Endothelial cell of umbilical vein (primary cell): ENCODE data around the gene AACS. TPM values are rescaled to one million over a fixed set of nuclear protein-coding genes. Genes with fewer than 3 reads are reported as not detected.

Experiments used
- BruUV-seq: library from RNA; stranded (reverse); fragments of 400-500 nt; replicated peaks from 2 replicates; lab custom pipeline; 2021; lab: Mats Ljungman, UMichigan
- CTCF ChIA-PET: fragments of 300-600, 350-600 bp; sonication (Branson Sonifier 250); formaldehyde crosslinking; loops from one replicate; lab custom pipeline; 2021; ENCODE audit warnings: antibody characterized with exemption, inconsistent platforms; lab: Charles Lee
- POLR2A ChIA-PET: fragments of 300-600, 350-600 bp; sonication (Branson Sonifier 250); formaldehyde crosslinking; loops from one replicate; lab custom pipeline; 2021; ENCODE audit warnings: antibody characterized with exemption, inconsistent platforms; lab: Charles Lee
- DNase-seq: peaks from one replicate; pipeline ENCODE4 v3.0.0-alpha.2; 2011; ENCODE audit warnings: low read depth, low spot score
- FAIRE-seq: peaks from 2 replicates; lab custom pipeline; 2011; peaks lifted over from hg19 to GRCh38; lab: Jason Lieb, UNC
- H2AFZ ChIP-seq: 2 replicates; pipeline ENCODE4 v1.6.0; 2012; ENCODE audit warnings: low read depth, low read length, control low read depth, inconsistent platforms
- H3K27ac ChIP-seq: 2 replicates; pipeline ENCODE4 v1.5.1; 2011; ENCODE audit warnings: low read depth, mild to moderate bottlenecking, control low read depth, low read length, moderate library complexity; ENCODE audit not compliant: insufficient read depth
- H3K27me3 ChIP-seq, 2 experiments: 2 replicates each; pipeline versions ENCODE4 v1.6.0 to v1.6.1; 2011; ENCODE audit warnings: low read length in 2 of 2, mixed read lengths in 1 of 2; ENCODE audit not compliant: control insufficient read depth in 2 of 2, insufficient read depth in 2 of 2
- H3K36me3 ChIP-seq, 2 experiments: 2 replicates in 1 of 2; 3 replicates in 1 of 2; pipeline ENCODE4 v1.5.1; 2011; ENCODE audit warnings: low read length in 2 of 2, mild to moderate bottlenecking in 1 of 2, moderate library complexity in 1 of 2; ENCODE audit not compliant: control insufficient read depth in 2 of 2, insufficient read depth in 2 of 2; ENCODE audit errors: extremely low read depth in 1 of 2
- H3K4me1 ChIP-seq: 3 replicates; pipeline ENCODE4 v1.5.1; 2011; ENCODE audit warnings: mild to moderate bottlenecking, low read length; ENCODE audit not compliant: control insufficient read depth, insufficient read depth; ENCODE audit errors: extremely low read depth
- H3K4me2 ChIP-seq: 2 replicates; pipeline ENCODE4 v1.6.1; 2011; ENCODE audit warnings: low read length, control low read depth, mixed read lengths; ENCODE audit not compliant: insufficient read depth
- H3K4me3 ChIP-seq, 3 experiments: fragments of 200-600 bp in 1 of 3; sonication (generic), shearing (Covaris generic) in 1 of 3; replicated peaks in 1 of 3; 2 replicates each; pipeline ENCODE4 v1.5.1; 2011 to 2016; ENCODE audit warnings: control low read depth in 3 of 3, low read length in 3 of 3, mild to moderate bottlenecking in 2 of 3, inconsistent platforms in 1 of 3, low read depth in 1 of 3, moderate library complexity in 1 of 3; ENCODE audit not compliant: insufficient read depth in 1 of 3
- H3K79me2 ChIP-seq: 2 replicates; pipeline ENCODE4 v1.6.0; 2012; ENCODE audit warnings: low read length, inconsistent platforms; ENCODE audit not compliant: control insufficient read depth, insufficient read depth
- H3K9ac ChIP-seq: replicated peaks from 2 replicates; pipeline ENCODE3; 2011; ENCODE audit warnings: low read length, control low read depth; ENCODE audit not compliant: insufficient read depth; ENCODE audit errors: extremely low read depth
- H3K9me1 ChIP-seq: replicated peaks from 3 replicates; pipeline ENCODE4 v1.6.0; 2011; ENCODE audit warnings: mild to moderate bottlenecking, low read length; ENCODE audit not compliant: control insufficient read depth, insufficient read depth; ENCODE audit errors: extremely low read depth
- H3K9me3 ChIP-seq: replicated peaks from 2 replicates; pipeline ENCODE4 v1.5.1; 2012; ENCODE audit warnings: low read length, inconsistent platforms; ENCODE audit not compliant: control insufficient read depth, insufficient read depth
- H4K20me1 ChIP-seq: replicated peaks from 2 replicates; pipeline ENCODE3; 2011; ENCODE audit warnings: mild to moderate bottlenecking, low read length; ENCODE audit not compliant: control insufficient read depth, insufficient read depth; ENCODE audit errors: extremely low read depth
- CTCF ChIP-seq, 2 donors: IDR thresholded peaks; 1 replicate in 1 of 2; 2 replicates in 1 of 2; pipeline ENCODE4 v1.5.1; 2011; ENCODE audit warnings: low read length in 2 of 2, mild to moderate bottlenecking in 2 of 2, moderate library complexity in 2 of 2, control low read depth in 1 of 2, inconsistent platforms in 1 of 2, low read depth in 1 of 2; ENCODE audit not compliant: insufficient read depth in 1 of 2; ENCODE audit errors: extremely low read depth in 1 of 2
- EZH2 ChIP-seq: IDR thresholded peaks from 2 replicates; pipeline ENCODE4 v1.6.1; 2012; ENCODE audit warnings: borderline replicate concordance, low read depth, mild to moderate bottlenecking, moderate library complexity, low read length, inconsistent platforms; ENCODE audit not compliant: severe bottlenecking
- FOS ChIP-seq: IDR thresholded peaks from 2 replicates; pipeline ENCODE4 v1.6.1; 2011; ENCODE audit warnings: mild to moderate bottlenecking, low read length, moderate library complexity, borderline replicate concordance; ENCODE audit not compliant: insufficient read depth
- GATA2 ChIP-seq: IDR thresholded peaks from 2 replicates; pipeline ENCODE4 v1.7.0; 2011; ENCODE audit warnings: low read depth, mild to moderate bottlenecking, moderate library complexity, mixed read lengths, low read length; ENCODE audit not compliant: insufficient read length, insufficient read depth
- JUN ChIP-seq: IDR thresholded peaks from 2 replicates; pipeline ENCODE4 v1.6.1; 2011; ENCODE audit warnings: borderline replicate concordance, low read depth; ENCODE audit not compliant: insufficient read length, insufficient read depth
- MAX ChIP-seq: IDR thresholded peaks from 2 replicates; pipeline ENCODE4 v1.6.1; 2011; ENCODE audit not compliant: insufficient read depth, insufficient read length
- MYC ChIP-seq: IDR thresholded peaks from one replicate; pipeline ENCODE4 v1.6.1; 2011; ENCODE audit warnings: mild to moderate bottlenecking, low read depth, low read length
- POLR2A ChIP-seq: IDR thresholded peaks from 2 replicates; pipeline ENCODE4 v1.6.1; 2012; ENCODE audit warnings: low read depth, mild to moderate bottlenecking, control low read depth, low read length
- POLR2AphosphoS5 ChIP-seq: IDR thresholded peaks from 2 replicates; pipeline ENCODE4 v1.6.1; 2012; ENCODE audit warnings: low read depth, mild to moderate bottlenecking, control low read depth, low read length, moderate library complexity; ENCODE audit not compliant: insufficient read depth
- dilution Hi-C: fragments of 300-500 bp; cut with MboI; formaldehyde crosslinking; loops from one replicate; pipeline ENCODE4 v1.15.0; 2019; ENCODE audit warnings: low sequenced_read_pairs; ENCODE audit not compliant: extremely low pct_ligation_motif_present
- intact Hi-C: fragments of 100-400 bp; cut with micrococcal nuclease; formaldehyde crosslinking; loops from one replicate; pipeline ENCODE4 v1.10.0; 2022
- polyA plus RNA-seq, 4 experiments: library from polyadenylated mRNA; depleted of rRNA in 3 of 4; stranded (reverse) in 3 of 4; unstranded in 1 of 4; fragments of >200 nt; gene quantifications; 2 replicates each; pipeline versions ENCODE4 v1.2.1 to v1.2.3, GENCODE V29; 2011 to 2012; ENCODE audit warnings: missing spikeins in 1 of 4
- total RNA-seq: library from RNA; stranded (reverse); gene quantifications from 2 replicates; pipeline ENCODE4 v1.2.3, GENCODE V29; 2021

AACS gene
- total and polyA plus RNA-seq, 2 donors (not counting 3 experiments of a cell fraction or from before 2014, with no cell fraction given) = 34.7 to 40.3 TPM

- no peaks in the 10 kb centered on the region for H3K27me3 ChIP-seq
- no peaks in the 10 kb centered on the region for H4K20me1 ChIP-seq
- H3K4me3 ChIP-seq = no peak overlapping the region
- DNase-seq (no peak), FAIRE-seq (no peak)
- H3K4me2 ChIP-seq = no peak overlapping the region
- no peak overlapping the region for H3K27ac ChIP-seq
- H3K9ac ChIP-seq = no peak overlapping the region
- TSS peak; percentile 51 for BruUV-seq
- no peaks in the 10 kb centered on the region for H3K79me2 ChIP-seq
- no peak overlapping the region for H2AFZ ChIP-seq
- TF ChIP-seq JUN (no peak), MAX (no peak), CTCF (IDR thresholded peaks at IDR 0.05; ENCODE audit: extremely low read depth in 1 of 2, insufficient read depth in 1 of 2, low read depth in 1 of 2, low read length in 2 of 2) (no peak), POLR2A (no peak), FOS (no peak), GATA2 (no peak), POLR2AphosphoS5 (no peak), EZH2 (no peak), MYC (no peak)
- dilution Hi-C loops (no loop called here), intact Hi-C loops (no loop called here)
- H3K36me3 ChIP-seq = no peaks in the 10 kb centered on the region
- H3K9me1 ChIP-seq = no peaks in the 10 kb centered on the region
- H3K9me3 ChIP-seq = no peaks in the 10 kb centered on the region
- ChIA-PET CTCF (no interaction called here), POLR2A (no interaction called here)
- peaks cover 8% of the 10 kb centered on the region for H3K4me1 ChIP-seq
These were observed 77.4 kb downstream of the AACS start for GRCh38 chr12:125142601-125143000.
